ENCODE data around the gene UGT1A4. TPM values are rescaled to one million over a fixed set of nuclear protein-coding genes. Genes with fewer than 3 reads are reported as not detected.

The UGT1A4 gene
- polyA plus RNA-seq, 3 donors, result not detected

DNA sequence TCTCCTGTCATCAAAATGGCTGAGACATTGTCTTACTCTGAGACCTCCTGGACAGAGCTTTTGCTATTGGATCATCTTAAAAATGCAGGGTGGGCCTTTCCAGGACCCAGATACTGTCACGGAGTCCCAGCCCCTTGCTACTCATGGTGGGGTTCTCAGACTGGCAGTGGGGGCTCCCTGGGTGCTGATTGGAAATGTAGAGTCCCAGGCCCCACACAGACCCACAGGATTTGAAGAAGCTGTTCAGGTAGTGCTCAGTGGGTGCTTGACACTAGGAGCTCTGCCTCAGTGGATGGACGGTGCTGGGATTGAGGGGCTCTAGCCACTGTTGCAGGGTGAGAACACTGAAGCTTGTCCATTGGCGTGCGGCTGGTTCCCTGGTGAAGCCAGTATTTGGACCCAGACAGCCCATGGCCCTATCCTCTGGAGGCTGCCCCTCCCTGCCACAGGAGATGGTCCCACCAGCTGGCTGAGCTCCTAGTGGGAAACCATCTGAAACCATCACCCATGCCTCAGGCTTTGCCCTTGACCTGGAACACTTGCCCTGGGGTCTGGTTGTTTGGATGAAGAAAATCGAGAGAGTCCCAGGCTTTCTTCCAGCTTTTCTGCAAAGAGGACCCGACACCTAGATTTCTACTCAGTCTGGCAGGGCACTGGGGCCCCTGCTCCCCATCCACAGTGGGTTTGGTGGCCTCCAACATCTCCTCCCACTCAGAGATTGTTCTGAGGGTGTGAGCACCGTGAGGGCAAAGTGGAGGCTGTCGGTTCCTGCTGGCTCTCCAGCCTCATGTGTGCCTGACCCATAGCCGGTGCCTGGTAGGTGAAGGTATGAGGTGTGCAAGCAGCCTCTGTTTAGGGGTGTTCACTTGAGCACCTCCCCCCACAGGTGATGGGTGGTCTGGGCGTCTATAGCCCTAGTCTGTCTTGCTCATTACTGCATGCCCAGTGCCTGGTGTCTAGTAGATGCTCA lies 89.7 kb downstream of the UGT1A4 start:
- H3K27ac ChIP-seq (ENCODE audit: low read depth in 1 of 2, low read length in 2 of 2), result no peak overlapping the region
- no peak overlapping the region for H3K4me3 ChIP-seq (replicated peaks in 1 of 3; ENCODE audit: low read depth in 2 of 3, low read length in 3 of 3)
- H3K27me3 Mint-ChIP-seq (ENCODE audit: low read depth in 3 of 3), result peaks cover 2 to 5% (median 3%) of the 10 kb centered on the region in 3 donors
- no peak overlapping the region for H3K4me2 ChIP-seq (replicated peaks; ENCODE audit: extremely low read depth, low read length, poor library complexity, severe bottlenecking)
- peaks cover 0 to 5% (median 2%) of the 10 kb centered on the region in 7 donors for H3K9me3 Mint-ChIP-seq
- intact Hi-C loops (cut with micrococcal nuclease), result no loop called here
- H3K27ac Mint-ChIP-seq, result no peak overlapping the region
- TF ChIP-seq, protein P1, sequence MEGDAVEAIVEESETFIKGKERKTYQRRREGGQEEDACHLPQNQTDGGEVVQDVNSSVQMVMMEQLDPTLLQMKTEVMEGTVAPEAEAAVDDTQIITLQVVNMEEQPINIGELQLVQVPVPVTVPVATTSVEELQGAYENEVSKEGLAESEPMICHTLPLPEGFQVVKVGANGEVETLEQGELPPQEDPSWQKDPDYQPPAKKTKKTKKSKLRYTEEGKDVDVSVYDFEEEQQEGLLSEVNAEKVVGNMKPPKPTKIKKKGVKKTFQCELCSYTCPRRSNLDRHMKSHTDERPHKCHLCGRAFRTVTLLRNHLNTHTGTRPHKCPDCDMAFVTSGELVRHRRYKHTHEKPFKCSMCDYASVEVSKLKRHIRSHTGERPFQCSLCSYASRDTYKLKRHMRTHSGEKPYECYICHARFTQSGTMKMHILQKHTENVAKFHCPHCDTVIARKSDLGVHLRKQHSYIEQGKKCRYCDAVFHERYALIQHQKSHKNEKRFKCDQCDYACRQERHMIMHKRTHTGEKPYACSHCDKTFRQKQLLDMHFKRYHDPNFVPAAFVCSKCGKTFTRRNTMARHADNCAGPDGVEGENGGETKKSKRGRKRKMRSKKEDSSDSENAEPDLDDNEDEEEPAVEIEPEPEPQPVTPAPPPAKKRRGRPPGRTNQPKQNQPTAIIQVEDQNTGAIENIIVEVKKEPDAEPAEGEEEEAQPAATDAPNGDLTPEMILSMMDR (IDR thresholded peaks at IDR 0.05), result no peak
- 87% methylated on average over 5 of the region's 10 CpGs for WGBS (ENCODE audit: insufficient coverage)
- H3K79me2 ChIP-seq (ENCODE audit: insufficient read depth, low read length), result no peaks in the 10 kb centered on the region
- H3K36me3 ChIP-seq (replicated peaks in 1 of 2; ENCODE audit: control insufficient read depth in 1 of 2, insufficient read depth in 2 of 2, low read length in 2 of 2), result no peaks in the 10 kb centered on the region
- H3K4me1 Mint-ChIP-seq, result no peaks in the 10 kb centered on the region
- no peaks in the 10 kb centered on the region for H4K20me1 ChIP-seq (ENCODE audit: insufficient read depth, low read length)
- no peak overlapping the region for H3K9ac ChIP-seq (ENCODE audit: insufficient read depth, low read length, poor library complexity, severe bottlenecking)
- H3K36me3 Mint-ChIP-seq, result no peaks in the 10 kb centered on the region
- no peaks in the 10 kb centered on the region for H3K27me3 ChIP-seq (ENCODE audit: control insufficient read depth in 2 of 2, insufficient read depth in 2 of 2, low read length in 2 of 2)
- H3K4me3 Mint-ChIP-seq, result peak overlapping the region in 1 of 2 donors; percentile 14
- H3K9me3 ChIP-seq (replicated peaks in 1 of 2; ENCODE audit: control insufficient read depth in 1 of 2, insufficient read depth in 1 of 2, low read length in 2 of 2), result no peaks in the 10 kb centered on the region
- no peak overlapping the region for H2AFZ ChIP-seq (ENCODE audit: insufficient read depth, low read depth, low read length, poor library complexity, severe bottlenecking)
- DNase-seq, result no peak
- H3K4me1 ChIP-seq (ENCODE audit: control insufficient read depth in 1 of 2, insufficient read depth in 2 of 2, low read length in 2 of 2), result no peaks in the 10 kb centered on the region

DNA sequence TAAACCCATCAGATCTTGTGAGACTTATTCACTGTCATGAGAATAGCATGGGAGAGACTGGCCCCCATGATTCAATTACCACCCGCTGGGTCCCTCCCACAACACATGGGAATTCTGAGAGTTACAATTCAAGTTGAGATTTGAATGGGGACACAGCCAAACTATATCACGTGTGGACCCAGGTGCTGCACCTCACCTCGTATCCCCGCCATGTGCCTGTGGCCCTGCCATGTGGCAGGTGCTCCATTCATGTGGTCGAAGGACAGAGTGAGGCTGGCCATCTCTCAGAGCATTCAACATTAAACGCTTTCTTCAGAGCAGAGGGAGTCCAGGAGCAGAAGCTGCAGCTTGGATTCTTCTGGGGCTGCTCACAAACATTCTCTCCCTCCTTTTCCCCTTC lies 91.8 kb downstream of the UGT1A4 start:
- H3K27me3 ChIP-seq (ENCODE audit: control insufficient read depth in 2 of 2, insufficient read depth in 2 of 2, low read length in 2 of 2), result no peaks in the 10 kb centered on the region
- H3K27ac Mint-ChIP-seq, result no peak overlapping the region
- H3K27me3 Mint-ChIP-seq (ENCODE audit: low read depth in 3 of 3), result peaks cover 2 to 5% (median 5%) of the 10 kb centered on the region in 3 donors
- no peak overlapping the region for H3K4me3 Mint-ChIP-seq
- no peaks in the 10 kb centered on the region for H3K4me1 ChIP-seq (ENCODE audit: control insufficient read depth in 1 of 2, insufficient read depth in 2 of 2, low read length in 2 of 2)
- TF ChIP-seq, protein P1 (IDR thresholded peaks at IDR 0.05), result no peak
- intact Hi-C loops (cut with micrococcal nuclease), result no loop called here
- no peak for DNase-seq
- no peaks in the 10 kb centered on the region for H3K4me1 Mint-ChIP-seq
- H3K9me3 ChIP-seq (replicated peaks in 1 of 2; ENCODE audit: control insufficient read depth in 1 of 2, insufficient read depth in 1 of 2, low read length in 2 of 2), result no peaks in the 10 kb centered on the region
- H3K4me3 ChIP-seq (replicated peaks in 1 of 3; ENCODE audit: low read depth in 2 of 3, low read length in 3 of 3), result no peak overlapping the region
- WGBS (ENCODE audit: insufficient coverage), result 87% methylated on average over 5 of the region's 6 CpGs
- H3K9me3 Mint-ChIP-seq, result peaks cover 0 to 6% (median 2%) of the 10 kb centered on the region in 7 donors
- H3K79me2 ChIP-seq (ENCODE audit: insufficient read depth, low read length), result no peaks in the 10 kb centered on the region
- no peaks in the 10 kb centered on the region for H3K36me3 ChIP-seq (replicated peaks in 1 of 2; ENCODE audit: control insufficient read depth in 1 of 2, insufficient read depth in 2 of 2, low read length in 2 of 2)
- no peak overlapping the region for H3K27ac ChIP-seq (ENCODE audit: low read depth in 1 of 2, low read length in 2 of 2)
- H3K36me3 Mint-ChIP-seq, result no peaks in the 10 kb centered on the region
- no peak overlapping the region for H3K4me2 ChIP-seq (replicated peaks; ENCODE audit: extremely low read depth, low read length, poor library complexity, severe bottlenecking)
- no peak overlapping the region for H3K9ac ChIP-seq (ENCODE audit: insufficient read depth, low read length, poor library complexity, severe bottlenecking)
- no peak overlapping the region for H2AFZ ChIP-seq (ENCODE audit: insufficient read depth, low read depth, low read length, poor library complexity, severe bottlenecking)
- H4K20me1 ChIP-seq (ENCODE audit: insufficient read depth, low read length), result no peaks in the 10 kb centered on the region

Data from CD14-positive monocyte (primary cell).